Stimulated activated CD8-positive, alpha-beta memory T cell treated with anti-CD3 and anti-CD28 coated beads, Interleukin-7, amount 100 ng/mL, for 24 hours (primary cell): Measurements from ENCODE around the gene PTPRN2.
A peak's percentile ranks its signal among the peaks of the same experiment; 100 is the strongest.
"Not testable (repeated sequence)": the region's sequence is repeated elsewhere in the genome, so short reads cannot be mapped to it uniquely, and the experiment has no call there.

Experiments used
- DNase-seq: peaks from one replicate; pipeline ENCODE4 v3.0.0-alpha.2; 2020; ENCODE audit warnings: low read depth

Gene PTPRN2

DNA sequence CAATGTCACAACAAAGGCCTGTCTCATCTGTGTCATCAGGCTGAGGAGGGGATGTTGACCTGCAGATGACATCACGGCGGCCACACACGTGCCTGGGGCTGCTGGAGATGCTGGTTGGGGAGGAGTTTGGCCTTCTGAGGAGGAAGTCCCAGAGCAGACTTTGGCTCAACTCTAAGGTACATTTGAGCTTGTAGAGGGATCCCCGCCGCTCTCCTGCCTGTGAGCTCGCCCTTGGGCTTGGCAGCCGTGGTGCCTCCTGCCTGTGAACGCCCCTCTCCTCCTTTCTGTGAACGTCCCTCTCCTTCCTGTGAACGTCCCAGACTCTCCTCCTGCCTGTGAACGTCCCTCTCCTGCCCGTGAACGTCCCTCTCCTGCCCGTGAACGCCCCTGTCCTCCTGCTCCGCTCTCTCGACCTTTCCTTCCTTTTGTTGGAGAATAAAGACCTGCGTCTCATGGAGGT lies 1074.4 kb downstream of the PTPRN2 start:
- DNase-seq: no peak

DNA sequence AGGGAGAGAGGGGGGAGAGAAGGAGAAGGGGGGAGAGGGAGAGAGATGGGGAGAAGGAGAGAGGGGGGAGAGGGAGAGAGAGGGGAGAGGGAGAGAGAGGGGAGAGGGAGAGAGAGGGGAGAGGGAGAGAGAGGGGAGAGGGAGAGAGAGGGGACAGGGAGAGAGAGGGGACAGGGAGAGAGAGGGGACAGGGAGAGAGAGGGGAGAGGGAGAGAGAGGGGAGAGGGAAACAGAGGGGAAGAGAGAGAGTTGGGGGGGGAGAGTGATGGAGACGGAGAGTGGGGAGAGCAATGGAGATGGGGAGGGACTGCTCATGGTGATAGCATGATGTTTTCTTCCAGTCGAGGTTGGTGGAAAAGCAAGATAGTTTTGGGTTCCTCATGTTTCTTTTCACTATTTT lies 1078.4 kb downstream of the PTPRN2 start:
- DNase-seq: no peak

DNA sequence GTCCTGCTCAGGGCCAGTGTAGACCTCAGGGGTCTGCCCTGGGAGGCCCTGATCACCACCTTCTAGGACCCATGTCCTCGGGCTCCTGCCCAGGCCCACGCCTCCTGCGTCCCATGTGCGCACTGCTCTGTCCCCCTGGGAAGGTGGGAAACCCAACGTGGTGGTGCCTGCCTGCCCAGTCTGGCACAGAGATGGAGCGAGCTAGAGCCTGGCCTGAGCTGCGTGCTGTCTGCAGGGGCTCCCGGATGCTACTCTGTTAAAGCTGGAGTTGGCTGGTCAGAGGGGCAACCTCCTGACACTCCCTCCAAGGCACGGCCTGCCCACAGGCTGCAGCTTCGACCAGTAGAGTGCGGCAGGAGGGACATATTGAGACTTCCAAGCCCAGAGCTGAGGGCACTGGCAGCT lies 1079.1 kb downstream of the PTPRN2 start:
- DNase-seq: no peak

DNA sequence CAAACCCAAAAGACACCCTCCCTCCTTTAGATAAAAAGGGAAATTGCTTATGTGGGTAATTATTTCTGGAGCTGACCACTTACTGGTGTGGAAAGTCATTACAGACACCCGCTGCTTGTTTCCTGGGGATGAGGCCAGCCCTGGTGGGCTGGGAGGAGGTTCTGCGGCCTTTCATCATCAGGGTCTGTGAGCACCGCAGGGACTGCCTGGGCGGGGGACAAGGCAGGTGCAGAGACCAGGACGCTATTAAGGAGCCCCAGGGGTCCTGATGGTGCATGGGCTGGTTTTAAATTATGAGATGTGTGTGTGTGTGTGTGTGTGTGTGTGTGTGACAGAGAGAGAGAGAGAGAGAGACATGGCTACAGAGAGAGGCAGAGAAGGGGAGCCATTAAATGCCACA lies 1079.6 kb downstream of the PTPRN2 start:
- DNase-seq: no peak

DNA sequence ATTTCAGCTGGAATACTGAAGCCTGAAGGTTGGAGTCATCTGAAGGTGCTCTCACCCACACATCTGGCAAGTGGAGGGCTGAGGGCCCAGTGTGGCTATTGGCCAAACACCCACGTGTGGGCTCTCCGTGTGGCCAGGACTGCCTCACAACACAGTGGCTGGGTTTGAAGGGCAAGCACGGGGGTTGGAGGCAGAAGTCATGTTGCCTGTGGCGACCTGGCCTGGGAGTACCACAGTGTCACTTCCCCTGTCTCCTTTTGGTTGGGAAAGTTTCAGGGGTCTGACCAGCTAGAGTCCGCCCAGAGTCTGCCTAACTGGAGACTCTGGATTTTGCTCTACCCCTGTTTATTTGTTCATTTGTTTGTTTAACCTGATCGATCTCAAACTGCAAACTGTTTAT lies 1081.4 kb downstream of the PTPRN2 start:
- DNase-seq: no peak

DNA sequence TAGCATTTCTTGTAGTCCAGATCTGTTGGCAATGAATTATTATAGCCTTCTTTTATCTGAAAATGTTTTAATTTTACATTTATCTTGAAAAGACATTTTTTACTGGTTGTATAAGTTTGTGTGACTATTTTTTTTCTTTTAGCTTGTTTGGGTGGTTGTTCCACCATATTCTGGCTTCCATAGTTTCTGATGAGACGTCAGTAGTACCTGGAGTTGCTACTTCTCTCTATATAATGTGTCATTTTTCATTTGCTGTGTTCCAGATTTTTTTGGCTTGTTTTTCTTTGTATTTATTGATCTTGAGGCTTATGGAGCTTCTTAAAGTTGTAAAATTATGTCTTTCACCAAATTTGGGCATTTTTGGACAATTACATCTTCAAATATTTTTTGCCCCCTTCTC lies 1082.0 kb downstream of the PTPRN2 start:
- DNase-seq: no peak

DNA sequence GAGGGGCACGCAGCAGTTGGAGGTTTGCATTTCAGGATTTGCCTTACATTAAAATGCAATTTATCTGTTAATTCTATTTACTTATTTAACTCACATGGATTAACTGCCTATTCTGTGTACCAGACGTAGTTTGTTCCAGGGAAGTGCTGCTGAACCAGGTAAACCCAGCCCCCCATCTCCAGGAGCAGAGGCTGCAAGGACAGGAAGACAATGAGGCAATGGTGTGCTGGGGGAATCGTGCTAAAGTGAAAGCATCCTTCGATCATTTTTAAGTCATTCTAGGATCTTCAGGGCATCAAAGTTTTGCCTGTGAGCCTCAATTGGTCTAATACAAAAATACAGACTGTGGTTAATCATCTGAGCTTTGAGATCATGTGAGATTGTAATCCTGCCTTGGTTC lies 1084.4 kb downstream of the PTPRN2 start:
- no peak for DNase-seq

DNA sequence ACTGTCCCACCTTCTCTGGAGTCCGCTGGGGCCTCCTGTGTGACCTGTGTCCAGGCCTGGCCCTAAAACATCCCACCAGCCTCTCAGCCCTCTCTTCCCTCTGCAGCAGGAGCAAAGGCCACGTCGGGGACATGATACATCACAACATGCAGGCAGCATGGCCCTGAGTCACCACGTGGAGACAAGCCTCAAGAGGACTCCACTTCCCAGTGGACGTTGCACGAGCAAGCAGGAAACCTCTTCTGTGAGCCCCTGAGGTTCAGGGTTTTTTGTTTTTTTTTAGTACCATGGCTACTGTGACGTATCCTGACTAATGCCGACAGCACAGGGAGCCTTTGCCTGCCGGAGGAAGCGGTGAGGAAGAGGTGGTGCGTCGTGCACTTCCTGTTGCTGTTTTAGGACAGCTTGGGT lies 1084.9 kb downstream of the PTPRN2 start:
- peak; percentile 23 for DNase-seq

DNA sequence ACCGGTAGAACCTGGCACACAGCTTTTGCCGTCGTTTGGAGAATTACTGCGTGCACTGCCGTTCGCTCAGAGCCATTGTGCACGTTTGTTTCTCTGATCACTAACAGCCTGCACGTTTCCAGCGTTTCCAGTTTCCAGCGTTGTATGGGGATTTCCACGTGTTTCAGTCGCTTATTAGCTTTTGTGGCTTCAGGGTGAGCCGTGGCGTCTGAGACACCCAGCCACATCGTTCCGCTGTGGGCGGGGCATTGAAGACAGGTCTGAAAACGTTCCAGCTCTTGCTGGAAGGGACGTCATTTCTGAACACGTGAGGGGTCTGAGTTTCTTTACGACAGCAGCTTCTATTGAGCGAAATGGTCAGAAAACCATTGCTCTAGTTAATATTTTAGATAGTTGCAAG lies 1086.0 kb downstream of the PTPRN2 start:
- DNase-seq: no peak

DNA sequence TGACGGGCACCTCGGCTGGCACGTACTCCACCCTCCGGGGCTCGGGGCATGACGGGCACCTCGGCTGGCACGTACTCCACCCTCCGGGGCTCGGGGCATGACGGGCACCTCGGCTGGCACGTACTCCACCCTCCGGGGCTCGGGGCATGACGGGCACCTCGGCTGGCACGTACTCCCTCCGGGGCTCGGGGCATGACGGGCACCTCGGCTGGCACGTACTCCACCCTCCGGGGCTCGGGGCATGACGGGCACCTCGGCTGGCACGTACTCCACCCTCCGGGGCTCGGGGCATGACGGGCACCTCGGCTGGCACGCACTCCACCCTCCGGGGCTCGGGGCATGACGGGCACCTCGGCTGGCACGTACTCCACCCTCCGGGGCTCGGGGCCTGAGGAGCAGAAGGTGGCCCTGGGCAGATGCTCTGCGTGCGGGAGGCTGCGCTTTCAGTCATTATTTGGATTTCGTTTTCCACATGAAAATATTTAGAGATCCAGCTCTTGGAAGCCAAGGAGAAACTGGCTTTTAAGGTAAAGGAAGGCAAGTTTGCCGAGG lies 1086.6 kb downstream of the PTPRN2 start:
- not testable (repeated sequence) for DNase-seq

DNA sequence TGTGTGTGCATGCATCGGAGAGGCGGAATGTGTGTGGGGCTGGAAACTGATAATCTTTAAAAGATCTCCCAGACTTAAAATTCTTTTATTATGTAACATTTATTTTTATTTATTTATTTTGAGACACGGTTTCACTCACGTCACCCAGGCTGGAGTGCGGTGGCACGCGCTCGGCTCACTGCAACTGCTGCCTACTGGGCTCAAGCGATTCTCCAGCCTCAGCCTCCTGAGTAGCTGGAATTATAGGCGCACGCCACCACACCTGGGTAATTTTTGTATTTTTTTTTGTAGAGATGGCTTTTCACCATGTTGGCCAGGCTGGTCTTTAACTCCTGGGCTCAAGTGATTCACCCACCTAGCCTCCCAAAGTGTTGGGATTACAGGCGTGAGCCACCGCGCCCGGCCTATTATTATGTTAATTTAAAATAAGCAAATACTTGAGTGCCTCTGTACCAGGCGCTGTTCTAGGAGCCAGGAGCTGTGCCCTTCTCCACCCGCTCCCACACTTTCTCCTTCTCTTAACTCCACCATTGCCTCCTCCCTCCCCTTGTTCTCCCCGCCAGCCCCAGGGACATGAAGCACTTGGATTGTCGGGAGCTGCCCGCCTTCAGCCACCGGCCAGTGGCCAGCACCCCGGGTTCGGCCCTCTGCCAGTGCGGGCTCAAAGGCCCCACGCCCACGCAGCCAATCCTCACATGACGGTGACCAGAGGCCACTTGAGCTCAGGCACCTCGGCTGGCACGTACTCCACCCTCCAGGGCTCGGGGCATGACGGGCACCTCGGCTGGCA lies 1087.3 kb downstream of the PTPRN2 start:
- DNase-seq: no peak

DNA sequence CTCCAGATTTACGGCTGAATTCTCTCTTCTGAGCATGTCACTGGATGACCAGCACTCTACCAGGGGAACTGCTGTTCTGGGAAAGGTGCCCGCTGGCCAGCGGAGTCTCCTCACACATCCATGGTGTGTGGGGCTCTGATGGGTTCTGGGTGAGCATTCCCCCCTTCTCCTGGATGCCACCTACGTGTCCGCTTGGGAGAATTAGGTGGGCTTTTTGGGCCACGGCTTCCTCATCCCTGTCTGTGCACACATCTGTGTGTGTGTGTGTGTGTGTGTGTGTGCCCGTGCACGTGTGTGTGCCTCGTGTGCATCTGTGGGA lies 1087.8 kb downstream of the PTPRN2 start:
- no peak for DNase-seq

DNA sequence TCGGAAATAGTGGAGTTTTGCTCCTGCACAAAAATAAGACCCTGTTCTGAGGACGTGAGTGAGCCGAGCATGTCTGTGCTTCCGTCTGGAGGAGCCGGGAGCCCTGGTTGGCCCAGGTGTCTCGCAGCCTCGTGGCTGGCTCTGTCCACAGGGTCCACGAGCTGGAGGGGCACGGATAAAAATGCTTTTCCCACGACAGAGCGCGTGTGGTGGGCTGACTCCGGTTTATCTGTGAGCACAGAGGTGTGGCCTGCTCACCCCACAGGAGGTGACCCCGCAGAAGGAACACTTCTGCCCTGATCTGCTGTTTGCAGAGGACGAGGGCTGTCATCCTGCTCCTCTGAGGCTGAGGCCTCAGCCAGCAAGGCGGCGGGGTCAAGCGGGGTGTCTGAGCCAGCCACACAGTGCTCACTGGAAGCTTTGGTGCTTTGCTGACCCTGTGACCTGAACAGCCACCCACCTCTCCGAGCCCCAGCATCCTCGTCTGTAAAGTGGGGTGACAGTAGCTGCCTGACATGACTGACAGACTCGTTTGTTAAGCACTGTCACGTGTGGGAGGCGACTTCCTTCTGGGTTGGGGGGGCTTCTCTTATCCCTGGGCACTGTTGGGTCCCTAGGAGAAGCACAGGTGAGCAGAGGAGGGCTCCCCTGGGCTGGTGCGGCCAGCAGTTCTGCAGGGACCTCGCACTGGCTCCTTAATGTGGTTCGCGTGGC lies 1088.3 kb downstream of the PTPRN2 start:
- DNase-seq: no peak

DNA sequence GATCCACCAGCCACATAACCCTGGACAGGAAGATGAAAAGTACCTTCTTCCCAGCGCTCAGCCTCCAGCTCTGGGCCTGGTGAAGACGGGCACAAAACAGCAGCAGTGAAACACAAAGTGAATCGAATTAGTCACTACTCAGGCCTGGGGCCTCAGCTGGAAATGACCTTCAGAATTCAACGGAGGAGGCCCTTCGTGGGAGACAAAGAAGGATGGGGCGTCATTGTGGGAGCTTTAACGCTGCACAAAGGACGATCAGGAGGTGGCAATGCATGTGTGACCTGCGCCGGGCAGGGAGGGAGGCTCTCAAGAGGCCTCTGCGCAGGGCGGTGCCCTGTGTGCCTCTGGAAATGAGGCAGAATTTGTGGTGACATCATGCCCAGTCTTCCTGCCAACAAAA lies 1089.0 kb downstream of the PTPRN2 start:
- no peak for DNase-seq

DNA sequence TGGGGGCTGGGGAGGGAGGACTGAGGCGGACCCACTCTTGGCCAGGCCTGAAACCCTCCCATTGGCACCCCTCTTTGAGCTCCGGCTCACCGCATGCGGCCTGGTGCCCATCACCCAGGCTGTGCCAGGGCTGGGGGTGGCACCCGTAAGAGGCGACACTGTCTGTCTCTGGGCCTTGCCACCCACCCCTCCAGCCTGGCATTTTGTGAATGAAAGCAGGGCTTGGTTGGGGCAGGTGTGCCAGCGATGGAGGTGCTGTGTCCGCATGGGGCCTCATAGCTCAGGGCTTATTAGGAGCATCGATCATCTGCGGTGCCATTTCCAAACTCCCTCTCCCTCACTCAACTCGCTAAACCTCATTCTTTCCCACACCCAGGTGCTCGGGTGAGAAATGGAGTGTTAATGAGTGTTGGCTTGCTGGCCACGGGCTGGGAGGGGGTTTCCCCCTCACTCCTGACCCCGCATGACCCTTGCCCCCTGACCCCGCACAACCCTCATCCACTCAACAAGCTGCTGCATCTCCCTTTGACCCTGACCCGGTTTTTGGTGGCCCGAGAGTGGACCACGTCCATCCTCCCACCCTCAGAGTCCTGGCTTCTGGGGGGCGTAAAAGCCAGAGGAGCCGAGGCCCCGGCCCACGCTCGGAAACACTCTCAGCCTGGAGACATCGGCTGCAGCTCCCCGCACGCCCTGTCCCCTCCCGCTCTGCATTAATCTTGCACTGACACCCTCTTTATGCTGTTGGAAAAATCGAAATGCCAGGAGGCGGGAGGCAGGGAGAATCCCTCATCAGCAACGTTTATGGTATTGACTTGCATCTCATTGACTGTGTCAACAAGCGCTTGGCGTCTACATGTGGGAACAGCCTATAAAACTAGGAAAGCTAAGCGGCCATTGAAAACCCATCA lies 1089.6 kb downstream of the PTPRN2 start:
- DNase-seq: no peak

DNA sequence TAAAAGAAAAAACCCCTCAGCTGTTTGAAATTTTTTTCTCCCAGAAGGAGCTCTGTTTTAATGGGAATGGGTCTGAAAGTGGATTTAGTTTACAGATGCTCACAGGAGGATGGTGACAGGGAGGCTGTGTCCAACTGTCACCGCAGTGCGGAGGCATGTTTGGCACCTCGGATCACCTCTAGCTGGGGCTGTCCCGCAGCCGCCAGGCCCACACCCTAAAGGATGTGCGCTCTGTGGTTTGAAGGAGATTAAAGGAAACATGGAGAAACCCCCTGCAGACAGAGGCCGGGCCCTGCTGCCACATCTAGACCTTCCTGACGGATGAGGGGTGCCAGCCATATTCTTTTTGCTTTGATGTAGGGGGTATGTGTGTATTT lies 1090.3 kb downstream of the PTPRN2 start:
- DNase-seq: no peak

DNA sequence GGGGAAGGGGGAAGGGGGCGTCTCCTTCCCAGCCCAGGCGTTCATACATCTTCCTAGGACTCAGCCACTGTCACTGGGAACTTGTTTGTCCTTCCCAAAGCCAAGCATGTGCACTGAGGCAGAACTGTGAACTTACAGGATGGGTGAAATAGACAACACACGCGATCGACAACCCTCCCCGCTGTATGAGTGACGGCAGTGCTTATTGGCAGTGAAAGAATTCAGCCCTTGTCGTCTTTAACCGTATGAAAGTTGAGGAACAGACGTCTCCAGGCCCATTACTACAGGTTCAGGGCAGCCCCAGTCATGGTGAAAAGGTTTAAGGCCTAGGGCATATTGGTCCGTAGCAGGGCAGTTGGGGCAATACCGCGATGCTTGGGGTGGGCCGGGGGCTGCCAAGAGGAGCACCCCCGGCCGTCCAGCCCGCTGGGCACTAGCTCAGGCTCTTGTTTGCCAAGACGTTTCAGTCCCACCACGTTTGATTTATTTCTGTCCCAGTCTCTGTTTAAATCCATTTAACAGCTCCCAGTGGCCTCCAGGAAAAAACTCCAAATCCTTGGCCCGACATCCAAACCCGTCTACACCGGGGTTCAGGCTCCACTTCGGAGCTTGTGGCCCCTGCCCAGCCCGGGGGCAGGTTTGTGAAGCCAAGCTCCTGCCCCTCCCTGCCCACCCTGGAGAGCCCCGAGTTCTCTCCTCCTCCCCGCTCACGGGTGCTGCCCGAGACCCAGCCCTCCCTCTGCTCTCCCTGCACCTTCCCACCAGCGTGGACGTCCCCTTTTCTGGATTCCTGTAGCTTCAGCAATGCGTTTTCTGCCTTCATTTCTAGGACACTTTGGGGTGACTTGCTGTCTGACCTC lies 1091.0 kb downstream of the PTPRN2 start:
- no peak for DNase-seq

DNA sequence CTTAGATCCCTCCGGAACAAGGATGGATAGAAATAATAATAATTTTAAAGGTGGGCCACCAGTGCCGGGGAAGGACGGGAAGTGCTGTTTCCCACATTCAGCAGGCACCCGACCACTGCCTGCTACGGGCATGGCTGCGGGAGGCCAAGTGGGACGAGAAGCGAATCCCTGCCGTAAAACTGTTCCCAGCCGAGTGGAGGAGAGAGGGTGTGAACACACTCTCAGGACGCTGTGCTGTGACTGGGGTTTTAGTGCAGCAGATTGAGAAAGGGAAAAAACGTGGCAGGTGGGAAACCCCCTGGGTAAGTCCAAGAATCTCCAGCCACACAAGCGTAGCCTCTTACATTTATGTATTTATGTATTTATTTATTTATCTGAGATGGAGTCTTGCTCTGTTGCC lies 1092.0 kb downstream of the PTPRN2 start:
- DNase-seq: no peak

DNA sequence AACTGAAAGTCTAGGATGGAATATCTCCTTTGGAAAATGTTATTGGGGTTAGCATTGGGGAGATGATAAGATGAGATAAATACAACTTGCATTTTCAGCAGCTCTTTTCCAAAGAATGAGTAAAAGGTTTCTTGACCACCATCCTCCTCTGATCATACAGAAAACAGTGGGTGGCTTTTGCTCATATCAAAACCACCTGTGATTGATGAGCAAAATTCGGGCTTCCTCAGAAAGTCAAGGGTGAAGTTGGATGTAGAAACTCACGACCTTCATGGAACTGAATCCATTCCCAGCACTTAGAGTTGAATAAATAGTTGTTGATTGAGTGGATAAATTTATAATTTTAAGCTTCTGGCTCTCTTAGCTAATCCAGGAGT lies 1092.5 kb downstream of the PTPRN2 start:
- no peak for DNase-seq

DNA sequence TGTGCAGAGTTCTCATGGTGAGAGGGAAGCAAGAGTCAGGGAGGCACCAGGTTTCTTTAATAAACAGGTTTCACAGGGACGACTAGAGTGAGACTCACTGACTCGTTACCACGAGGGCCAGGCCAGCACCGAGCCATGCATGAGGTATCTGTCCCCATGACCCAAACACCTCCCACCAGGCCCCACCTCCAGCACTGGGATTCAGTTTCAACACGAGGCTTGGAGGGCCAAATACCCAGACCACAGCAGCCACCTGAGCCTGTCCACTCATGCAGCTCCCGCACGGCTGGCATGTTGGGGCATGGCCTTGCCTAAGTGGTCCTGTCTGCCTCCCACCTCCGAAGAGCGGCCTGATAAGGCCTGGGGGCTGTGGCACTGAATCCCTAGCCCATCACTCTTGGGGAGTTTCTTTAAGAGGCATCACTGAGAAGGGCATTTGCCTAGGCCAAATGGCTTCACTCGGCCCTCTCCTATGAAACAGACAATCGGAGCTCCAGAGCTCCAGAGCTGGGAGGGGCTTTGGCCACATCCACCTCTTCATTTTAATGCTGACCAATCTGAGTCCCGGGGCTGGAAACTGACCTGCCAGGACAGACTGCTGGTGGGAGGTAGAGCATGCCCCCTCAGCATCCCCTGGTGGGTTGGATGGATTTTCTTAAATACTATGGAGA lies 1093.0 kb downstream of the PTPRN2 start:
- no peak for DNase-seq

DNA sequence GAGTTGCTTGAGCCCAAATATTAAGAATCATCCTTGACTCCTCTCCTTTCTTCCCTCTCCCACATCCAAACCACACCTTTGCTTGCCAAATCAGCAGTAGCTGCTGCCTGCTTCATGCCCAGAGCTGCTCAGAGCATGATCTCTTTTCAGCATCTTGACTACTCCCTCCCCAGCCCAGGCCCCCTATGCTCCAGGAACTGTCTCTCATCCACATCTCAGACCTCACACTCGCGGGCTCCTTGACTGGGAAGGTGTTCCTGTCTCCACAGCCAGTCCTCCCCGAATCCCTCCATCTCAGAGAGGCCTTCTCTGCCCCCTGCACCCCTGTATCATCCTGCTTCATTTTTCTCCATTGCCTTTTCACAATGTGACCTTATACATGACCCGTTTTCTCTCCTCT lies 1093.8 kb downstream of the PTPRN2 start:
- no peak for DNase-seq
